H9 (cell line): ENCODE measurements around the gene PLA2G4D. TPM values are rescaled to one million over a fixed set of nuclear protein-coding genes. Genes with fewer than 3 reads are reported as not detected.

ENCODE experiments used
- DNase-seq: peaks from one replicate; pipeline ENCODE4 v3.0.0-alpha.2; 2017
- H2AFZ ChIP-seq: one replicate; pipeline ENCODE4 v1.6.1; 2013; ENCODE audit warnings: mild to moderate bottlenecking, low read length, control low read depth, moderate library complexity
- H2AK5ac ChIP-seq: 2 replicates; pipeline ENCODE4 v1.6.1; 2013; ENCODE audit warnings: low read length, control low read depth, mixed read lengths; ENCODE audit not compliant: insufficient read length
- H2BK120ac ChIP-seq: one replicate; pipeline ENCODE4 v1.6.1; 2013; ENCODE audit warnings: low read depth, mild to moderate bottlenecking, low read length, control low read depth, inconsistent platforms; ENCODE audit not compliant: poor library complexity, severe bottlenecking
- H2BK12ac ChIP-seq: 2 replicates; pipeline ENCODE4 v1.6.1; 2013; ENCODE audit warnings: low read length, control low read depth, mixed read lengths, low read depth; ENCODE audit not compliant: insufficient read length
- H2BK15ac ChIP-seq: 2 replicates; pipeline ENCODE4 v1.6.1; 2013; ENCODE audit warnings: low read depth, low read length, control low read depth
- H2BK20ac ChIP-seq: one replicate; pipeline ENCODE4 v1.6.1; 2013; ENCODE audit warnings: low read depth, mild to moderate bottlenecking, low read length, control low read depth, inconsistent platforms; ENCODE audit not compliant: poor library complexity, severe bottlenecking
- H2BK5ac ChIP-seq: 2 replicates; pipeline ENCODE4 v1.6.1; 2013; ENCODE audit warnings: low read length, control low read depth, mixed read lengths; ENCODE audit not compliant: insufficient read length
- H3K14ac ChIP-seq: 2 replicates; pipeline ENCODE4 v1.6.1; 2013; ENCODE audit warnings: low read length, control low read depth; ENCODE audit not compliant: insufficient read depth
- H3K18ac ChIP-seq: 2 replicates; pipeline ENCODE4 v1.6.1; 2013; ENCODE audit warnings: low read depth, mild to moderate bottlenecking, mixed read lengths, low read length, control low read depth; ENCODE audit not compliant: insufficient read length
- H3K23ac ChIP-seq: 2 replicates; pipeline ENCODE4 v1.6.1; 2013; ENCODE audit warnings: low read length, control low read depth, mixed read lengths, low read depth; ENCODE audit not compliant: insufficient read length
- H3K23me2 ChIP-seq: 2 replicates; pipeline ENCODE4 v1.6.1; 2013; ENCODE audit warnings: low read depth, mild to moderate bottlenecking, mixed read lengths, low read length, control low read depth; ENCODE audit not compliant: insufficient read length, poor library complexity, severe bottlenecking
- H3K27ac ChIP-seq: 2 replicates; pipeline ENCODE4 v1.5.1; 2013; ENCODE audit warnings: low read length, control low read depth, mixed read lengths, low read depth; ENCODE audit not compliant: insufficient read length
- H3K27me3 ChIP-seq: 2 replicates; pipeline ENCODE4 v1.6.1; 2013; ENCODE audit warnings: low read length, control low read depth, inconsistent platforms; ENCODE audit not compliant: insufficient read depth
- H3K4ac ChIP-seq: 2 replicates; pipeline ENCODE4 v1.6.1; 2013; ENCODE audit warnings: low read depth, mild to moderate bottlenecking, control low read depth, inconsistent platforms, low read length, moderate library complexity
- H3K4me1 ChIP-seq: 2 replicates; pipeline ENCODE4 v1.6.1; 2013; ENCODE audit warnings: low read length, control low read depth, inconsistent platforms; ENCODE audit not compliant: insufficient read depth
- H3K4me2 ChIP-seq: 2 replicates; pipeline ENCODE4 v1.6.1; 2013; ENCODE audit warnings: low read length, control low read depth, mixed read lengths; ENCODE audit not compliant: insufficient read length, insufficient read depth
- H3K56ac ChIP-seq: 2 replicates; pipeline ENCODE4 v1.6.1; 2013; ENCODE audit warnings: low read depth, mild to moderate bottlenecking, mixed read lengths, low read length, control low read depth; ENCODE audit not compliant: insufficient read length
- H3K79me1 ChIP-seq: 2 replicates; pipeline ENCODE4 v1.6.1; 2013; ENCODE audit warnings: low read depth, mild to moderate bottlenecking, moderate library complexity, low read length, control low read depth, inconsistent platforms; ENCODE audit not compliant: insufficient read depth, poor library complexity, severe bottlenecking
- H3K79me2 ChIP-seq: 2 replicates; pipeline ENCODE4 v1.6.1; 2013; ENCODE audit warnings: low read length, control low read depth, inconsistent platforms; ENCODE audit not compliant: insufficient read depth
- H3K9ac ChIP-seq: 2 replicates; pipeline ENCODE4 v1.6.1; 2013; ENCODE audit warnings: low read length, control low read depth, mixed read lengths; ENCODE audit not compliant: insufficient read length; ENCODE audit errors: extremely low read depth
- H3K9me3 ChIP-seq: one replicate; pipeline ENCODE4 v1.6.1; 2013; ENCODE audit warnings: low read depth, low read length, inconsistent platforms; ENCODE audit not compliant: control insufficient read depth
- H3T11ph ChIP-seq: one replicate; pipeline ENCODE4 v1.6.1; 2013; ENCODE audit warnings: mild to moderate bottlenecking, low read length, control low read depth, inconsistent platforms
- H4K20me1 ChIP-seq: one replicate; pipeline ENCODE4 v1.6.1; 2013; ENCODE audit not compliant: control insufficient read depth, insufficient read length, insufficient read depth
- H4K5ac ChIP-seq: 2 replicates; pipeline ENCODE4 v1.6.1; 2013; ENCODE audit warnings: low read depth, mild to moderate bottlenecking, mixed read lengths, low read length, control low read depth; ENCODE audit not compliant: insufficient read length
- H4K8ac ChIP-seq: replicated peaks from 2 replicates; pipeline ENCODE4 v1.6.1; 2013; ENCODE audit warnings: low read length, control low read depth, mixed read lengths, low read depth; ENCODE audit not compliant: insufficient read length
- H4K91ac ChIP-seq: 2 replicates; pipeline ENCODE4 v1.6.1; 2013; ENCODE audit warnings: low read depth, mild to moderate bottlenecking, moderate library complexity, mixed read lengths, low read length, control low read depth; ENCODE audit not compliant: insufficient read length
- H3K27ac Mint-ChIP-seq, 3 experiments: 2 replicates in 2 of 3; 3 replicates in 1 of 3; pipeline ENCODE4 v1.8.0; 2020 to 2021; ENCODE audit warnings: mixed read lengths in 3 of 3, mild to moderate bottlenecking in 1 of 3, moderate library complexity in 1 of 3
- H3K27me3 Mint-ChIP-seq: 2 replicates; pipeline ENCODE4 v1.8.0; 2021; ENCODE audit warnings: low read depth, mild to moderate bottlenecking, moderate library complexity, mixed read lengths
- H3K36me3 Mint-ChIP-seq, 3 experiments: 2 replicates in 2 of 3; 3 replicates in 1 of 3; pipeline ENCODE4 v1.8.0; 2020 to 2021; ENCODE audit warnings: low read depth in 3 of 3, mixed read lengths in 3 of 3; ENCODE audit not compliant: insufficient read depth in 1 of 3
- H3K4me1 Mint-ChIP-seq, 2 experiments: 2 replicates each; pipeline ENCODE4 v1.8.0; 2020; ENCODE audit warnings: mixed read lengths in 2 of 2
- H3K4me3 Mint-ChIP-seq, 2 experiments: 2 replicates in 1 of 2; 3 replicates in 1 of 2; pipeline ENCODE4 v1.8.0; 2020 to 2021; ENCODE audit warnings: mild to moderate bottlenecking in 2 of 2, mixed read lengths in 2 of 2, moderate library complexity in 1 of 2
- H3K9me3 Mint-ChIP-seq, 2 experiments: 2 replicates in 1 of 2; 3 replicates in 1 of 2; pipeline ENCODE4 v1.8.0; 2020; ENCODE audit warnings: mild to moderate bottlenecking in 2 of 2, mixed read lengths in 2 of 2, moderate library complexity in 1 of 2
- WGBS: extraction: QIAGEN DNeasy Blood & Tissue Kit; methylation state at CpG from one replicate; pipeline ENCODE4 v1.1.7; 2013; ENCODE audit warnings: missing lambda C conversion rate, low lambda C conversion rate, mixed read lengths; ENCODE audit not compliant: insufficient read length; ENCODE audit errors: extremely low coverage; 5-methylcytosine and 5-hydroxymethylcytosine counted together
- total RNA-seq: library from RNA; stranded (reverse); gene quantifications from 2 replicates; pipeline ENCODE4 v1.2.1, GENCODE V29; 2021
- TF ChIP-seq, protein P1 (sequence below): fragments of 200-600 bp; sonication (generic); conservative IDR thresholded peaks from 3 replicates; pipeline ENCODE4 v1.8.0; 2021; ENCODE audit warnings: antibody characterized with exemption, mild to moderate bottlenecking

The PLA2G4D gene
- total RNA-seq, 1 experiment from 2014 or later = 0.33 TPM

DNA sequence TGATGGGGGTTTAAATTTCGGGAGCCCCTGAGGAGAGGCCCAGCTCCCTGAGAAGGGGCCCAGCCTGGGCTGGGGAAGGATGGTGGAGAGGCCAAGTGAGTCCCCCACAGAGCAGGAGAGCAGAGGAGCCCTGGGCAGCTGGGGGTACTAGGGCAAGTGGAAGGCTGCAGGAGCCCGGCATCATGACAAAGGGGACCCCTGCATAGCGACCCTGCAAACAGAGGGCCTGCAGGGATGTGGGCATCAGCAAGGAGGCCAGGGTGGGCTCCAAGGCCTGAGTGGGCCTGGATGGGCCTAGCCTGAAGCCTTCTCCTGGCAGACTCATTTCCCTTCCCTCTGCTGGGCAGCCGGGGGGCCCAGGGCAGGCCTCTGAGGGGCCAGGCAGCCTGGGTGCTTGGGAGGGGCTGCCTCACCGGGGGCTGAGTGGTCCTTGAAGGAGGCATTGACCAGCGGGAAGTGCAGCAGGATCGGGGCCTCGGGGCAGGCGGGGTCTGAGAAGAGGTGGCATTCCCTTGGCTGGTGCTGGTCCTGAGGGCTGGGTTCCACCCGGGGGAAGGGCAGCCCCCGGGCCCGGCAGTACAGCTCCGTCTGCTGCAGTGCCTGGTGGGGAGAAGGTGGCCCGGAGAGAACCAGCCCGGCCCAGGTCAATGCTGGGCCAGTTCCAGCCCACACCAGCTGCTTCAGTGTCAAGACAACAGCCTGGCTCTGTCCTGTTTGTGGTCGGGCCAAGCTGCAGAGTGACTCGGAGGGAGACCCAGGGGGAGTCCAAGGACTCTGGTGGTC, 24.7 kb downstream of the PLA2G4D start:
- Histone ChIP-seq H3K18ac (no peak overlapping the region), H2BK15ac (no peak overlapping the region), H4K8ac (no peak overlapping the region), H3T11ph (no peak overlapping the region), H3K23ac (no peak overlapping the region), H3K4me1 (no peaks in the 10 kb centered on the region), H2BK120ac (no peak overlapping the region), H3K9ac (no peak overlapping the region), H3K56ac (no peak overlapping the region), H3K79me1 (no peaks in the 10 kb centered on the region), H4K5ac (no peak overlapping the region), H4K91ac (no peak overlapping the region), H3K27me3 (no peaks in the 10 kb centered on the region), H3K23me2 (no peaks in the 10 kb centered on the region), H3K4ac (no peak overlapping the region), H3K4me2 (no peak overlapping the region), H2BK20ac (no peak overlapping the region), H3K27ac (no peak overlapping the region), H2AK5ac (no peak overlapping the region), H3K79me2 (no peaks in the 10 kb centered on the region), H2BK12ac (no peak overlapping the region), H4K20me1 (no peaks in the 10 kb centered on the region), H3K9me3 (no peaks in the 10 kb centered on the region), H3K14ac (no peak overlapping the region), H2BK5ac (no peak overlapping the region), H2AFZ (no peak overlapping the region)
- Mint-ChIP-seq H3K4me3 (no peak overlapping the region), H3K9me3 (no peaks in the 10 kb centered on the region), H3K27ac (0 out of 7 replicates have a peak overlapping the region, but pooled peaks of 1 of the 3 experiments have one; percentile 0), H3K36me3 (no peaks in the 10 kb centered on the region; a peak in 1 of 7 replicates), H3K27me3 (peaks cover 1% of the 10 kb centered on the region), H3K4me1 (peaks cover 5 to 9% of the 10 kb centered on the region in 2 experiments)
- TF ChIP-seq, protein P1, sequence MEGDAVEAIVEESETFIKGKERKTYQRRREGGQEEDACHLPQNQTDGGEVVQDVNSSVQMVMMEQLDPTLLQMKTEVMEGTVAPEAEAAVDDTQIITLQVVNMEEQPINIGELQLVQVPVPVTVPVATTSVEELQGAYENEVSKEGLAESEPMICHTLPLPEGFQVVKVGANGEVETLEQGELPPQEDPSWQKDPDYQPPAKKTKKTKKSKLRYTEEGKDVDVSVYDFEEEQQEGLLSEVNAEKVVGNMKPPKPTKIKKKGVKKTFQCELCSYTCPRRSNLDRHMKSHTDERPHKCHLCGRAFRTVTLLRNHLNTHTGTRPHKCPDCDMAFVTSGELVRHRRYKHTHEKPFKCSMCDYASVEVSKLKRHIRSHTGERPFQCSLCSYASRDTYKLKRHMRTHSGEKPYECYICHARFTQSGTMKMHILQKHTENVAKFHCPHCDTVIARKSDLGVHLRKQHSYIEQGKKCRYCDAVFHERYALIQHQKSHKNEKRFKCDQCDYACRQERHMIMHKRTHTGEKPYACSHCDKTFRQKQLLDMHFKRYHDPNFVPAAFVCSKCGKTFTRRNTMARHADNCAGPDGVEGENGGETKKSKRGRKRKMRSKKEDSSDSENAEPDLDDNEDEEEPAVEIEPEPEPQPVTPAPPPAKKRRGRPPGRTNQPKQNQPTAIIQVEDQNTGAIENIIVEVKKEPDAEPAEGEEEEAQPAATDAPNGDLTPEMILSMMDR = no peak
- WGBS = no CpG with 5 or more reads among the region's 17 CpGs
- DNase-seq = no peak
